ENCODE results near the gene AGPAT3.

DNA sequence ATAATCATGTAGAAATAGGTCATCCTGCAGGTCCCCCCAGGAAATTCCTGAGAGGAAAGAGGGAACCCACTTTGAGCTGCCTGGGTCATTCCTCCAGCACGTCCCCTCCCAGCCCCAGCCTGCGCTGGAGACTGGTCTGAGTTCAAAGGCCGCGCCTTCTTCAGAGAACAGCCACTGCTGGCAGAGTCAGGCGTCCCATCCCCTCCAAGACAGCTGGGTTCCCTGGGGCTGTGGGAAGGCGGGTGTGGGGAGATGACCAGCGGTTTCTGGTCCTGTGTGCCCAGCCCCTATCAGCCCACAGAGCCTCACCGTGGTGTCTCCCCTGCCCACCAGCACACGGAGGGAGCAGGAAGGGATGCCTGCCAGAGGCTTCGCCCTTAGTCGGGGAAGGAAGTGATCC is 129.1 kb downstream of the AGPAT3 start:
- TF ChIP-seq, protein P1, sequence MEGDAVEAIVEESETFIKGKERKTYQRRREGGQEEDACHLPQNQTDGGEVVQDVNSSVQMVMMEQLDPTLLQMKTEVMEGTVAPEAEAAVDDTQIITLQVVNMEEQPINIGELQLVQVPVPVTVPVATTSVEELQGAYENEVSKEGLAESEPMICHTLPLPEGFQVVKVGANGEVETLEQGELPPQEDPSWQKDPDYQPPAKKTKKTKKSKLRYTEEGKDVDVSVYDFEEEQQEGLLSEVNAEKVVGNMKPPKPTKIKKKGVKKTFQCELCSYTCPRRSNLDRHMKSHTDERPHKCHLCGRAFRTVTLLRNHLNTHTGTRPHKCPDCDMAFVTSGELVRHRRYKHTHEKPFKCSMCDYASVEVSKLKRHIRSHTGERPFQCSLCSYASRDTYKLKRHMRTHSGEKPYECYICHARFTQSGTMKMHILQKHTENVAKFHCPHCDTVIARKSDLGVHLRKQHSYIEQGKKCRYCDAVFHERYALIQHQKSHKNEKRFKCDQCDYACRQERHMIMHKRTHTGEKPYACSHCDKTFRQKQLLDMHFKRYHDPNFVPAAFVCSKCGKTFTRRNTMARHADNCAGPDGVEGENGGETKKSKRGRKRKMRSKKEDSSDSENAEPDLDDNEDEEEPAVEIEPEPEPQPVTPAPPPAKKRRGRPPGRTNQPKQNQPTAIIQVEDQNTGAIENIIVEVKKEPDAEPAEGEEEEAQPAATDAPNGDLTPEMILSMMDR (IDR thresholded peaks at IDR 0.05), result no peak
- no peak for TF ChIP-seq POLR2A (IDR thresholded peaks at IDR 0.05; ENCODE audit: low read depth)

Data from esophagus muscularis mucosa (tissue), 3 donors.